Stimulated activated CD8-positive, alpha-beta memory T cell treated with anti-CD3 and anti-CD28 coated beads, Interleukin-4, amount 100 ng/mL, for 24 hours (primary cell): ENCODE results near the gene AP3S2.

Experiments
- DNase-seq: peaks from one replicate; pipeline ENCODE4 v3.0.0-alpha.2; 2020; ENCODE audit warnings: low read depth

Gene AP3S2

DNA sequence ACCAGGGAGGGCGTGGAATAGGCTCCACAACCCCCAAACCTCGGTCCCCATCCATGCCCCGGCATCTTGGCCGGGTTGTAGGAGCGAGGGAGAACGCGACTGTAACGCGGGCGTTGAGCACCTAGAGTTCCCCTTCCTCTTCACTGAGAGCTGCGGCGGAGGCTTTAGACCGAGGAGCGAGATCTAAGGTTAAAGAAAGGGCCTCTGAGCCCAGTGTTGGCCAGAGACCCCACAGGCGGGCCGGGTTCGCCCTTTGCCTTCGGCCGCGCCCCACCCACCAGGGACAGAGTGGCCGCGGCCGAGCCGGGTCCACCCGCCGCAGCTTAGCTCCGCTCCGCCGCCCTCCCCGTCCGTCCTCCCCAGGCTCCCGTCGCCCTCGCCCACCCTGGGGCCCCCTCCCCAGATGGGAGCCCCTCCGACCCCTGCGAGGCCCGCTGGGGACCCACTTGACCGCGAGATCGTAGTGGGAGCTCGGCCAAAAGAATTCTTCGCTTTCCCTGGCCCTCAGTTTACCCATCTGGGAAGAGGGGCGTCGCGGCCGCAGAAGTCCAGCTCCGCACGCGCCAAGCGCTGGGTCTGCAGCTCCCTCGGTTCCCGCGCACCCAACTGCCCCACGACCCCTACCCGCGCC lies 79.6 kb downstream of the AP3S2 start:
- no peak for DNase-seq

GRCh38 chr15:89813381-89814111 lies 80.2 kb downstream of the AP3S2 start:
- DNase-seq: no peak

DNA sequence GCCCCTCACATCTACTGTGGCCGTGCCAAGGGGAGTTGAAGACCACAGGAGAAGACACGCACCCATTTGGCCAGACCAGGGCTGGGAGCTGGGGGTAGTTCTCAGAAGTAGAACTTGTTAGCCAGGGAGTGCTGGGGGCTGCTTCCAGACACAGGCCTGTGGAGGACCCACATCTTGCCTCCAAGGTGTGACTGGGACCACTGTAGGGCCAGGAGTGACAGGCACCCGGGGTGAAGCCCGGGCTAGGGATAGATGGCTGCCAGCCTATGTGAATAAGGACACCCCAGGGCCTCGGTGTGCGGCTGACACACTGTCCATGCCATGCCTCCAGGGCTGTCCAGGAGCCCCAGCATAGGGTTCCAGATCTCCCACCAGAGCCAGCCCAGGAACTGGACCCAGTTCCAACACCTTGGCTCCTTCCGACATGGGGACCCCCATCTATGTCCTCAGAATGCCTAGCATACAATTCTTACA lies 80.9 kb downstream of the AP3S2 start:
- no peak for DNase-seq

DNA sequence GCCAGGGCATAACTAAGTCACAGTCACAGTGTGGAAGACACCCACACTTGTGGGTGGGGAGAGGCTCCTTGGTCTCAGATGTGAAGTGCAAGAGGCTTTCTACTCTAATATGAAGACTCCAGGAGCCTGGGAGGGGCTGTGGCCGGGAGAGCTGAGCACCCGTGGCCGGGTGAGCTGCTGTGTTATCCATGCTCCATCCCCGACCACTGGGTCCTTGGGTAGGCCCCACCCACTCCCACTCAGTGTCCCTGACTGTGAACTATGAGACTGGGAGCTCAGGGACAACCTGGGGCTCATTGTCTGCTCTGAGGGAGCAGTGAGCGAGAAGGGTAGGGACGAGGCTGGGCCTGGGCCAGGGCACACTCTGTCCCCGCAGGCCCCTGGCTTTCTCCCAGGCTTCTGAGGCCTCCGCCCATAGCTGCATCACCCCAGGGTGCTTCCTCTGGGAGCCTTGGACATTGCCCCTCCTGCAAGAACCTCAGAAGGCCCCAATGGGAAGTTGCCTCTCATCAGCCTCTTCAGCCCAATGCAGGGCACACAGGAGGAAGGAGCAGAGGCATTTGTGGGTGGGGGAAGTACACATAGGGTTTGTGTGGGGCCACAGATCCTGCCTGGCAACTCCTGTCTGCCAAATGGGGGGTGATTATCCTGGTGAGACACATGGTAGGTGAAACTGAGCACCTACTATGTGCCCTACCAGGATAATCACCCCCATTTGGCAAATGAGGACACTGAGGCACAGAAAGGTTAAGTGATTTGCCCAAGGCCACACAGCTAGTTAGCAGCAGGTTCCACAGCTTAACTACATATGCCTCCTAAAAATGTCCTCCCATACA lies 81.6 kb downstream of the AP3S2 start:
- no peak for DNase-seq

GRCh38 chr15:89810837-89811236 lies 83.0 kb downstream of the AP3S2 start:
- DNase-seq: no peak

- no peak for DNase-seq
Observed at GRCh38 chr15:89809787-89810148, 84.0 kb downstream of the AP3S2 start.

DNA sequence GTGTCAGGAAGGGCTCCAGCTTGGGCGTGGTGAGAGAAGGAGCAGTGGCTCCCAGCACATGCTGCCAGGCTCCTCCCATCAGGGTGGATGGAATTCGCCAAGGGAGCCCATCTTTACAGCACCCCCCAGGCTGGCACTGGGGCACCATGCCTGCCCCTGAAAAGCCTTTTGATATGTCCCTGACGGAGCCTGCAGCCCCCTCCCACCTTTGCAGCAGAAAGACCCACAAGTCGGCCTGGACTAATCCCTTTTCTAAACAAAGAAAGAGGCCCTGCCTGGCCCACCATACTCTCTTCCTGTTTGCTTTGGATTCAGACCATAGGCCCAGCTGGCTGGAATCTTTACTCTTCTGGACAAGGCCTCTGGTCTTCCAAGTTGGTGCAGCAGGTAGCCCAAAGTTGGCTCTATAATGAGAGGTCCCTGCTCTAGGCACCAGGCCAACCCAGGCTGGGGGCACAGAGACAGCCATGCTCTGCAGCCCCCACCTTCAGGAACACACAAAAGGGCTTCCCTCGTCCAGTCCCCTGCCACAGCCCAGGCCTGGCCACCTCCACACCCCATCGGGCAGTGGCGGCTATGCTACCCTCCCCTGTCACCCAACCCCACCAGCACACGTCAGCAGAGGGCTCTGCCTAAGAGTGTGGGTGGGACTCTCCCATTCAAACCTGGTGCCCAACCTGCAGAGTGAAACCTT lies 84.6 kb downstream of the AP3S2 start:
- no peak for DNase-seq

GRCh38 chr15:89808160-89808870 lies 85.5 kb downstream of the AP3S2 start:
- DNase-seq: no peak

GRCh38 chr15:89807689-89808088 lies 86.1 kb downstream of the AP3S2 start:
- no peak for DNase-seq

GRCh38 chr15:89806559-89807550 lies 86.9 kb downstream of the AP3S2 start:
- no peak for DNase-seq

DNA sequence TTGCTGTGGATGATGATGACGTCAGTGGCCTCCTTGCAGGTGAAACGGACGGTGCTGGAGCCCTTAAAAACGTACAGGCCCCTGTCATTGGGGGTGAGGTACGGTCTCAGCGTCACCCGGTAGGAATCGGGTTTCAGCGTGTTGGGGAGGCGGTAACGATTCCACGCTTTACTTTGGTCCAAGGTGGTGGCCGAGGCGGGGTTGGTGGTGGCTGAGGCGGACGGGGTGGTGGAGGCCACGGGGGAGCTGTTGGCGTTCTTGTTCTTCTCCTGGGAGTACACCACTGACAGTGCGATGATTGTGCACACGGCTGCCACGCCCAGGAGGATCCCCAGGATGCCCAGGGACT lies 87.6 kb downstream of the AP3S2 start:
- no peak for DNase-seq

DNA sequence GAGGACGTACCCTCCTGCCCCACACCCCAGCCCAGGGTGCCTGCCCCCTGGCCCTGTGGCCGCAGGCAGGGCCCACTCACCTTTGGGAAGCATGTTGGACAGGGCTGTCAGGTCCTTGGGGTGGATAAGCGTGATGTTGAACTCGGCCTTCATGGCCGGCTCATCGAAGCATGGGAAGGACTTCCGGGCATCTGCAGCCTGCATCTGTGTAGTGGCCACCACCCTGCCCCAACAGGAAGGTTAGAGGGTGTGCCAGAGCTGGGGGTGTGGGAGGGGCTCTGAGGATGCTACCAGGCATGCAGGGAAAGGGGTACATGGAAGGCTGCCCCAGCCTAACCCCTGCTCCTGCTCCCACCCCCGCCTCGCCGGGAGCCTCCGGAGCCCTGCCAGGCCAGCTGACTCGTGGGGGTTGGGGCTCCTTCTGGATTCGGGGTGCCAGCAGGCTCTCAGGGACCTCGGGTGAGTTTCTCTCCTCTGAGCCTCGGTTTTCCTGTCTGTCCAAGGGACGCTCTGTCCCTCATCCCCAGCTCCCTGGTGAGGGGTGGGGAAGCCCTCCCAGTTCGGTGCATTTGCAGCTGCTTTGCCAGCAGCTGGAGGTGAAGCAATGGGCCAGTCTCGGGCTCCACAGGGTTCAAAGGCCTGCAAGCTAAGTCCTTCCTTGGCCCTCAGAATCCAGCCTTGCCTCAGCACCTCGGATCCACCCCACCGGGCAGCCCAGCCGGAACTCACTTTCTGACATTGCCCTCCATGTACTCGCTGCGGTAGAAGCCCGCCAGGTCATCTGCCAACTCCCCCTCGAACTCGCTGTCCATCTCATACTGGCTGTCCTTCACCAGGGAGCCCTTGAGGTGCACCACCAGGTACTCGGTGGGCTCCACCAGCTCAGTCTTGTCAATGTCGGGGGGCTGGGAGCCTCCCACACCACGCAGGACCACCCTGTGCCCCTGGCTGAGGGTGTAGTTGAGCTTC lies 88.3 kb downstream of the AP3S2 start:
- no peak for DNase-seq

DNA sequence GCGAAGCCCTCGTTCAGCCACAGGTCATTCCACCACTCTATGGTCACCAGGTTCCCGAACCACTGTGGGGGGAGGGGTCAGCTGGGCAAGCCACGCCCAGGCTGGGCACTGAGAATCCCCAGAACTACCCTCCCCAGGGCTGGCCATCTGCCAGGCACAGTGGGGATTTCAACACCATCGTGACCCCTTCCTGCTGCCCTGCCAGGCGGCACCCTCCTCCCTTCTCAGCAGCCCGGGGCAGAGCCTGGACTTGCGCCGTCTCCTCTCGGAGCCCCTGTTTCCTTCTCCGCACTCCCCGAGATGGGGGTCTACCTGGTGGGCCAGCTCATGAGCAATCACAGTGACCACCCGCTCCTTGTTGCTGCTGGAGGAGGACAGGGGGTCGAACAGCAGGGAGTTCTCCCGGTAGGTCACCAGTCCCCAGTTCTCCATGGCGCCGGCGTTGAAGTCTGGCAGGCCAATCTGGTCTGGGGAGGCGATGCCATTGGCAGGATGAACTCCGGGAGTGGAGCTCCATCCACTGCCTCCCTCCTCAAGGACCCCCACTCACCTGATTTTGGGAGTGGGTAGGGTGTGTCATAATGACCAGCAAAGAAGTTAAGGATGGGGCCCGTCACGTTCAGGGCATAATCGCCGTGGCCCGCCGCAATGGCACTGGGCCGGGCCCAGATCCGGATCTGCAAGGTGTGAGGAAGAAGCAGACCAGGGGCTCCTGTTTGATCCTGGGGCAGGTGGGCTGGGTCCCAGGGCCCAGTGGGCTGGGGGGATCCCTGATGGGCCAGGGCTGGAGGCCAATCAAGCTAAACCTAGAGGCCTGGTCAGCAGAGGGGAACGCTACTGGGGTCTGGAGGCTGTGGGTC lies 89.6 kb downstream of the AP3S2 start:
- DNase-seq: no peak

- DNase-seq: no peak
Observed at GRCh38 chr15:89802986-89803824, 90.6 kb downstream of the AP3S2 start.

DNA sequence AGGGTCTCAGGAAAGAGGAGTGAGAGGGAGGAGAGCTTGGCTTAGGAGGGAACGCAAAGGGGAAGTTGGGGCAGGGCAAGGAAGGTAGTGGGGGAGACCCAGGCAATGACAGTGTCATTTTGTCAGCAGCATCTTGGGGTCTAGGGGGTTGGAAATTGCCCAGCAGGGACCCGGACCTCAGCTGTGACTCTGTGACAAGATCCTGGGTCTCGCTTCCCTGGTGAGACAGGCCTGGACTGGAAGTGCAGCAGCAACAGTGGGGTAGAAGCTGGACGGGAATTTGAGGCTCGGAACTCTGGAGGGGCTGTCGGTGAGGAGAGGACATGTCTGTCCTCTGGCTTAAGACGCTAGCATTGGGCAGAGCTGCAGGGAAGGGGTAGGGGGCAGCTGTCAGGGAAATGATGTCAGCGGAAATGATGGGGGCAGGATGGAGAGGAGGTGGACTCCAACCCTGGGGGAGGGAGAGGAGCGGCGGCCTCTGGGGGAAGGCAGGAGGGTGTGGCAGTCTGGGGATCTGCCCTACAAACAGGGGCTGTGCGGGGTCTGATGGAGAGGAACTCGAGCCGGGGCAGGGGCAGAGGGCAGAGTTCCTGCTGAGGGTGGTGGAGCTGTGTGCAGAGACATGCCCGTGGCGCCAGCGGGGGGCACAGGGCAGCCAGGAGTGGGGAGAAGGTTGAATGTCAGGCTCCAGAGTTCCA lies 91.4 kb downstream of the AP3S2 start:
- DNase-seq: no peak

GRCh38 chr15:89801471-89802195 lies 92.2 kb downstream of the AP3S2 start:
- no peak for DNase-seq
